ENCODE data around the gene TENM3. TPM values are rescaled to one million over a fixed set of nuclear protein-coding genes. Genes with fewer than 3 reads are reported as not detected.

The TENM3 gene
- total and polyA plus RNA-seq, 10 of the 15 experiments (the other 5 are each of a cell fraction or from before 2014, with no cell fraction given): 0.01 to 1.7 (median 0.08) TPM; not detected in 2

DNA sequence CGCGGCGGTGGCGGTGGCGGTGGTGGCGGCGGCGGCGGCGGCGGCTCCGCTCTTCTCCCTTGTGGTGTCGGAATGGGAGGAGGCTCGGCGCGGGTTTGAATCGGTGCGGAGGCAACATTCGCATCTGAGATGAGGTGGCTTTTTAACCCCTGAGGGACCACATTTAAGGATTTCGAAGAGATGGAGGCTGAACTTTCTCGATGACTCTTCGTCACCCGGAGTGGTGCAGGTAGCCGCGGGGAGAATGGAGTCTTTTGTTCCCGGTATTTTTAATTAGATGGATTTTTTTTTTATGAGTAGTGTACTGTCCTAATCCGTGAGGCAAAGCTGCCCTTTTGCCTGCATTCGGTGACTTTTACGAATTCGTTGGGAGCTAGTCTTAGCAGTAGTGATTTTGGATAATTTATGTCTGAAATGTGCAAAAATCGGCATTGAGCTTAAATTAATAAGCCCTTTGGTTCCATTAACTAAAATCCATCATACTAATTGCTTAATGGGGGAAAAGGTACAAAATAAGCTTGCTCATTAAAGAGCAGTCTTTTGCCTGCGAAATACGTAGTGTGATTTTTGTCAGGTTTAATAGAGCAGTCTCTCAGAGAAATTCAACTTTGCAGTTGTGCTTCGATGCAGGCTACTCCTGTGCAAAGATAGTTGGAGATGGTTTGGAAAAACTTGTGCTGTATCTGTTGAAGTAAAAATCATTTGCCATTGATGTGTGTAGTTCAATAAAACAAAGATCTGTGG lies 206.2 kb downstream of the TENM3 start:
- Histone ChIP-seq H4K20me1 (ENCODE audit: control insufficient read depth, insufficient read depth) (no peaks in the 10 kb centered on the region), H3K4me3 (no peak overlapping the region), H3K27ac (ENCODE audit: control insufficient read depth, insufficient read depth) (no peak overlapping the region), H3K4me2 (ENCODE audit: control insufficient read depth, insufficient read depth) (no peak overlapping the region), H3K4me1 (ENCODE audit: control insufficient read depth, insufficient read depth, low read length) (no peaks in the 10 kb centered on the region), H2AFZ (ENCODE audit: control insufficient read depth, low read depth, low read length) (no peak overlapping the region), H3K79me2 (ENCODE audit: control insufficient read depth, insufficient read depth, low read length) (no peaks in the 10 kb centered on the region), H3K36me3 (ENCODE audit: control insufficient read depth in 2 of 2, insufficient read depth in 2 of 2, low read length in 1 of 2) (no peaks in the 10 kb centered on the region), H3K9me3 (replicated peaks; ENCODE audit: control insufficient read depth, insufficient read depth, low read length) (no peaks in the 10 kb centered on the region), H3K9ac (ENCODE audit: control insufficient read depth, insufficient read depth, low read length) (no peak overlapping the region), H3K27me3 (replicated peaks in 1 of 2; ENCODE audit: control insufficient read depth in 2 of 2, insufficient read depth in 2 of 2, low read length in 1 of 2) (peaks cover 4 to 6% of the 10 kb centered on the region in 2 experiments; a peak in 3 of 4 replicates)
- SMC1A ChIA-PET (ENCODE audit: uncharacterized antibody, unreplicated experiment): no interaction called here
- 13% methylated on average over 22 of the region's 34 CpGs for WGBS (ENCODE audit: insufficient coverage, insufficient replicate concordance, low lambda C conversion rate, missing lambda C conversion rate)
- no TSS peak for BruUV-seq (replicated peaks)
- ATAC-seq: no peak
- CTCF ChIA-PET: interaction anchor here (1.0 kb wide), 1 partner anchor 476 kb away, joined by 4 read pairs; no protein-coding TSS in a partner anchor
- RAD21 ChIA-PET (ENCODE audit: unreplicated experiment): no interaction called here
- DNase-seq (ENCODE audit: low read depth, low spot score): no peak
- POLR2A ChIA-PET: no interaction called here
- no peak for FAIRE-seq
- intact Hi-C loops (cut with micrococcal nuclease; ENCODE audit: unreplicated experiment) (no loop called here), in situ Hi-C loops (cut with MboI) (no loop called here)
- TF ChIP-seq DPF2 (IDR thresholded peaks at IDR 0.05) (no peak), CREM (IDR thresholded peaks at IDR 0.05; ENCODE audit: low read depth) (no peak), RELA (IDR thresholded peaks at IDR 0.05; ENCODE audit: borderline replicate concordance, partially characterized antibody) (no peak), NFYB (IDR thresholded peaks at IDR 0.05; ENCODE audit: insufficient read depth, low read depth, low read length) (no peak), SIN3A (IDR thresholded peaks at IDR 0.05; ENCODE audit: low read depth, low read length) (no peak), ESRRA (IDR thresholded peaks at IDR 0.05; ENCODE audit: low read length) (no peak), JUND (IDR thresholded peaks at IDR 0.05; ENCODE audit: low read depth, low read length) (no peak), MTA3 (IDR thresholded peaks at IDR 0.05; ENCODE audit: borderline replicate concordance, low read length) (no peak), ZNF217 (IDR thresholded peaks at IDR 0.05) (no peak), RBBP5 (conservative IDR thresholded peaks at IDR 0.05) (no peak)
- TF ChIP-seq, protein P1, sequence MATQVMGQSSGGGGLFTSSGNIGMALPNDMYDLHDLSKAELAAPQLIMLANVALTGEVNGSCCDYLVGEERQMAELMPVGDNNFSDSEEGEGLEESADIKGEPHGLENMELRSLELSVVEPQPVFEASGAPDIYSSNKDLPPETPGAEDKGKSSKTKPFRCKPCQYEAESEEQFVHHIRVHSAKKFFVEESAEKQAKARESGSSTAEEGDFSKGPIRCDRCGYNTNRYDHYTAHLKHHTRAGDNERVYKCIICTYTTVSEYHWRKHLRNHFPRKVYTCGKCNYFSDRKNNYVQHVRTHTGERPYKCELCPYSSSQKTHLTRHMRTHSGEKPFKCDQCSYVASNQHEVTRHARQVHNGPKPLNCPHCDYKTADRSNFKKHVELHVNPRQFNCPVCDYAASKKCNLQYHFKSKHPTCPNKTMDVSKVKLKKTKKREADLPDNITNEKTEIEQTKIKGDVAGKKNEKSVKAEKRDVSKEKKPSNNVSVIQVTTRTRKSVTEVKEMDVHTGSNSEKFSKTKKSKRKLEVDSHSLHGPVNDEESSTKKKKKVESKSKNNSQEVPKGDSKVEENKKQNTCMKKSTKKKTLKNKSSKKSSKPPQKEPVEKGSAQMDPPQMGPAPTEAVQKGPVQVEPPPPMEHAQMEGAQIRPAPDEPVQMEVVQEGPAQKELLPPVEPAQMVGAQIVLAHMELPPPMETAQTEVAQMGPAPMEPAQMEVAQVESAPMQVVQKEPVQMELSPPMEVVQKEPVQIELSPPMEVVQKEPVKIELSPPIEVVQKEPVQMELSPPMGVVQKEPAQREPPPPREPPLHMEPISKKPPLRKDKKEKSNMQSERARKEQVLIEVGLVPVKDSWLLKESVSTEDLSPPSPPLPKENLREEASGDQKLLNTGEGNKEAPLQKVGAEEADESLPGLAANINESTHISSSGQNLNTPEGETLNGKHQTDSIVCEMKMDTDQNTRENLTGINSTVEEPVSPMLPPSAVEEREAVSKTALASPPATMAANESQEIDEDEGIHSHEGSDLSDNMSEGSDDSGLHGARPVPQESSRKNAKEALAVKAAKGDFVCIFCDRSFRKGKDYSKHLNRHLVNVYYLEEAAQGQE (IDR thresholded peaks at IDR 0.05; ENCODE audit: low read depth, low read length): no peak
- TF ChIP-seq, protein P2, sequence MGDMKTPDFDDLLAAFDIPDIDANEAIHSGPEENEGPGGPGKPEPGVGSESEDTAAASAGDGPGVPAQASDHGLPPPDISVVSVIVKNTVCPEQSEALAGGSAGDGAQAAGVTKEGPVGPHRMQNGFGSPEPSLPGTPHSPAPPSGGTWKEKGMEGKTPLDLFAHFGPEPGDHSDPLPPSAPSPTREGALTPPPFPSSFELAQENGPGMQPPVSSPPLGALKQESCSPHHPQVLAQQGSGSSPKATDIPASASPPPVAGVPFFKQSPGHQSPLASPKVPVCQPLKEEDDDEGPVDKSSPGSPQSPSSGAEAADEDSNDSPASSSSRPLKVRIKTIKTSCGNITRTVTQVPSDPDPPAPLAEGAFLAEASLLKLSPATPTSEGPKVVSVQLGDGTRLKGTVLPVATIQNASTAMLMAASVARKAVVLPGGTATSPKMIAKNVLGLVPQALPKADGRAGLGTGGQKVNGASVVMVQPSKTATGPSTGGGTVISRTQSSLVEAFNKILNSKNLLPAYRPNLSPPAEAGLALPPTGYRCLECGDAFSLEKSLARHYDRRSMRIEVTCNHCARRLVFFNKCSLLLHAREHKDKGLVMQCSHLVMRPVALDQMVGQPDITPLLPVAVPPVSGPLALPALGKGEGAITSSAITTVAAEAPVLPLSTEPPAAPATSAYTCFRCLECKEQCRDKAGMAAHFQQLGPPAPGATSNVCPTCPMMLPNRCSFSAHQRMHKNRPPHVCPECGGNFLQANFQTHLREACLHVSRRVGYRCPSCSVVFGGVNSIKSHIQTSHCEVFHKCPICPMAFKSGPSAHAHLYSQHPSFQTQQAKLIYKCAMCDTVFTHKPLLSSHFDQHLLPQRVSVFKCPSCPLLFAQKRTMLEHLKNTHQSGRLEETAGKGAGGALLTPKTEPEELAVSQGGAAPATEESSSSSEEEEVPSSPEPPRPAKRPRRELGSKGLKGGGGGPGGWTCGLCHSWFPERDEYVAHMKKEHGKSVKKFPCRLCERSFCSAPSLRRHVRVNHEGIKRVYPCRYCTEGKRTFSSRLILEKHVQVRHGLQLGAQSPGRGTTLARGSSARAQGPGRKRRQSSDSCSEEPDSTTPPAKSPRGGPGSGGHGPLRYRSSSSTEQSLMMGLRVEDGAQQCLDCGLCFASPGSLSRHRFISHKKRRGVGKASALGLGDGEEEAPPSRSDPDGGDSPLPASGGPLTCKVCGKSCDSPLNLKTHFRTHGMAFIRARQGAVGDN (IDR thresholded peaks at IDR 0.05): no peak
- TF ChIP-seq, protein P3, sequence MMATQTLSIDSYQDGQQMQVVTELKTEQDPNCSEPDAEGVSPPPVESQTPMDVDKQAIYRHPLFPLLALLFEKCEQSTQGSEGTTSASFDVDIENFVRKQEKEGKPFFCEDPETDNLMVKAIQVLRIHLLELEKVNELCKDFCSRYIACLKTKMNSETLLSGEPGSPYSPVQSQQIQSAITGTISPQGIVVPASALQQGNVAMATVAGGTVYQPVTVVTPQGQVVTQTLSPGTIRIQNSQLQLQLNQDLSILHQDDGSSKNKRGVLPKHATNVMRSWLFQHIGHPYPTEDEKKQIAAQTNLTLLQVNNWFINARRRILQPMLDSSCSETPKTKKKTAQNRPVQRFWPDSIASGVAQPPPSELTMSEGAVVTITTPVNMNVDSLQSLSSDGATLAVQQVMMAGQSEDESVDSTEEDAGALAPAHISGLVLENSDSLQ (IDR thresholded peaks at IDR 0.05): no peak
- TF ChIP-seq, protein P4, sequence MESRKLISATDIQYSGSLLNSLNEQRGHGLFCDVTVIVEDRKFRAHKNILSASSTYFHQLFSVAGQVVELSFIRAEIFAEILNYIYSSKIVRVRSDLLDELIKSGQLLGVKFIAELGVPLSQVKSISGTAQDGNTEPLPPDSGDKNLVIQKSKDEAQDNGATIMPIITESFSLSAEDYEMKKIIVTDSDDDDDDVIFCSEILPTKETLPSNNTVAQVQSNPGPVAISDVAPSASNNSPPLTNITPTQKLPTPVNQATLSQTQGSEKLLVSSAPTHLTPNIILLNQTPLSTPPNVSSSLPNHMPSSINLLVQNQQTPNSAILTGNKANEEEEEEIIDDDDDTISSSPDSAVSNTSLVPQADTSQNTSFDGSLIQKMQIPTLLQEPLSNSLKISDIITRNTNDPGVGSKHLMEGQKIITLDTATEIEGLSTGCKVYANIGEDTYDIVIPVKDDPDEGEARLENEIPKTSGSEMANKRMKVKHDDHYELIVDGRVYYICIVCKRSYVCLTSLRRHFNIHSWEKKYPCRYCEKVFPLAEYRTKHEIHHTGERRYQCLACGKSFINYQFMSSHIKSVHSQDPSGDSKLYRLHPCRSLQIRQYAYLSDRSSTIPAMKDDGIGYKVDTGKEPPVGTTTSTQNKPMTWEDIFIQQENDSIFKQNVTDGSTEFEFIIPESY (IDR thresholded peaks at IDR 0.05): no peak

All from GM12878 (cell line).